ENCODE results near the gene ASB18.

ASB18 gene

DNA sequence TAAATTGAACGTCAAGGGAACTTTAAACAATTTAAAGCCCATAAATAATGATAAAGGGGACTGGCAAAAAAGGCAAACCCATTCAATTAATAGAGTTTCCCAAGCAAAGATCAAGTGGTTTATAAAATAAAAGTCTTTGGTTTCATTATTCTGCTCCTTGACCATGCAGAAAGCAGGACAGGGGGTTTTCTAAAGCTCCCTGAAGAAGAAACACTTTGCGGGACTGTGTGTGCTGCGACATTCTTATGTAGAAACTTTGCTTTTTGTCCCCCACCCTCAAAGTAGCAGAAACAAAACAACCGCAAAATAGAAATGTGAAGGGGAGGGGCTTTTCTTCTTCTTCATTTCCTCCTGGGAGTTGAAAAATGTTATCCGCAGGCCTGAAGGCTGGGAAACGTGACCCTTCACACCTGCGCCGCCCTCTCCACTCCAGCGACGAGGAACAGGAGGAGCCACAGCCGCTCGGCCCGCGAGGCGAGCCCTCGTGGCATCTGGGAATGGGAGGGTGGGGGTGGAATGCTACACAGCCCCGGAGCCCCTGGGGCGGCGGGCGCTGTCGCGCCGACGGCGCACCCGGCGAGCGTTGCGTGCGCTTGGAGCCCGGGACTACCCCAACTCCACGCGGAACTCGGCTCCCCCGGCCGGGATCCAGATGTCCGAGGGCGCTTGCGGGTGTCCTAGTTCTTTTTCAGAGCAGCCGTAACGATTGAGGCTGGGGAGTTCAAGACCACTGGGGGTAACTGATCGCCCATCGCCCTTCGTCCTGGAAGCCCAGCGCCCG, 91.8 kb downstream of the ASB18 start:
- no peak for DNase-seq

DNA sequence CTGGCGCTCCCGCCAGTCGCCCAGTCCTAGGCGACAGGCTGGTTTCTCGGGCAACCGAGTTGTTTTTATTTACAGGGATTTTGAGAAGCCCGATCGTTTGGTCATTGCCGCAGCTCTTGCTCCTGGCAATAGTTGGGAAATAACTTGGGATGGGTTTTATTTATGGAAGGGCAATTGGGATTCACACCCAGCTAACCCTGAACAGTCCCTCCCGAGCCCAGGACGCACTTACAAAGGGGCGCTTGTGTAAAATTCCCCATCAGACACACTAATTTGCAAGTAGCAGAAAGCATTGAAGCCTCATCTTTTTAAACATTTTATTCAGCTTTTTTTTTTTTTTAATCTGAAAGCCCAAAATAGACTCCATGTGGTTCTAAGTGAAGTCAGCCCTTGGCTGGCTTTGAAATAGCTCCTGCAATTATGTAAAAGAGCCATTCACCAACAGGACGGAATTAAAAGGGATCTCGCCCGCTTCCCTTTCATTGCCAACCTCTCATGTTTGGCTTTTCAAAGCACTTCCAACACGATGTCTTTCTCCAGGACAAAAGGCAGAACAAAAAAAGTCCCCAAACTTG, 92.4 kb downstream of the ASB18 start:
- peak in 1 of 2 experiments; percentile 64 for DNase-seq

DNA sequence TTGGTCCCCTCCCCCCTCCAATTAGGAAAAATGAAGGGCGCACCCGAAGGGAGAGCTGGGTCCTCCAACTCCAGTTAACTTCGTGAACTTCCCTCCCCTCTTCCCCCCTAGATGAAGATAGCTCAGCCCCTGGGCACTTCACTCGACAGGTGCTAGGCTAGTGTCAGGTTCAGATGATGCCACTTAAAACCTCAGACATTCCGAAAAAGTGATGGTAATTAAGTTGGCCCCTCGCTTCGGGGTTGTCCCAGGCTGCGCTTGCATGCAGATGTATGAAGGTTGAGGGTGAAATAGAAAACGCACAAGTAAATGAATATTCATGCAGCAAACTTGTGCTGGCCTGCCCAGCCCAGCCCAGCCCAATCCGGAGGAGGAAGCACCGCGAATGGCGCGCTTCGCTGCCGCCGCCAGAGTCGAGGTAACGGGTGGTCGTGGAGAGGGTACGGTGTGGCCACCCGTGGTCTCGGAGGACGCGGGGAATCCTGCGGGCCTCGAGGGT, 93.0 kb downstream of the ASB18 start:
- DNase-seq = peak in 1 of 2 experiments; percentile 64

DNA sequence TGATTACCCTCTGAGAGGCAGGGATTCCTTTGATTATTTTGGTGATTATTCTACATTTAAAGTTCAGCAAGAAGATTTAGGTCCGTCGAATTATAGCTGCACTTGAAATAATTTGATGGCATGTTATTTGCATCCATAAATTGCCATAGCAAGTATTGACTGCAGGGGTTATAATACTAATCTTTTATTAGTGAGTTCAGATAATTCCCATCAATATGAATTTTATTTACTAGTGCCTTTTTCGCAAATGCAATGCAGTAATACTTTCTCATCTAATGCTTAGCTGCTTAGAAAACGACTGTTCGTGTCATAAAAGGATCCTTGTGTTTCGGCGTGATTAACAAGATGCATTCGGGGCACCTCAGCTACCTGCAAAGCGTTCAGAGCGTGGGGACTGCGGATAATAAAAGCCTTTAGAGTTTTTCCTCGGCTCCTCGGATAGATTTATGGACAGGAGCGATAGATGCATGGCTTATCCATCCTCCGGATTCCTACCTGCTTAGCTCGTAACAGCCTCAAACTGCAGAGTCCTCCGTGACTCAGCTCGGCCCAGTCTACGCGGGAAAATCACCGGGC, 93.5 kb downstream of the ASB18 start:
- DNase-seq = no peak

DNA sequence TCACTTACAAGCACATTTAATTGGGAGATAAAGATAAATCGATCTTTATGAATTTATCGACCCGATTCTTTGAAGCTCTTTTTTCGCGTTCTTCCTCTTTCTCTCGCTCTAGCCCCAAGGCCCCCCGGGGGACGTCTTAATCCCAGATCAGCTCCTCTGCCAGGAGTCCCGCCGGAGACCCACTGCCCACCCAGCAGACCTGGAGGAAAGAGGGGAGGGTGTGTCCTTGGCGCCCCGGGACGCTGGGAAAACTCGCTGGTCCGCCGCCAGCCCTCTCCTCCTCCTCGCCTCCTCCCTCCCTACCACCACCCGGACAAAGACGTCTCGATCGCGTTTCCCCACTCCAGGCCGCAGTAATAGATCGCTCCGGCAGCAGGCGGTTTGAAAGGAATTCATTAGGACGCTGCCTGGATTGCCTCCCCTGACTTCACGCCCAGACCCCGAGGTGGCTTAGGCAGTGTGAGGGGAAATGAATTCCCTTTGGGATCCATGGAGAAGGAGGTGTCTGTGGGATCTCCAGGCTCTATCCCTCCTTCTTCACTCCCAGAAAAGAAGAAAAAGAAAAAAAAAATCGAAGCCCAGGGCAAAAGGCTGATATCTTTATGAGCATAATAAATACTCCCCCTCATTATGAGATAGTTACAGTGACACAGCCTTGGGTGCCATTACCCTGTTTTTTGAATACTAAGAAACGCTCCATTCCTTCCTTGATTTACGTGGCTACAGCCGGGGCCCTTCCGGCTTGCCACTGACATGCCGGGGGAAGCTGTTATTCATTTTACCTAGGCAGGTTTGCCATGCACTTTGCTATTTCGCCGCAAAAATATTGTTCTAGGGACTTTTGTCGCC, 94.2 kb downstream of the ASB18 start:
- no peak for DNase-seq

DNA sequence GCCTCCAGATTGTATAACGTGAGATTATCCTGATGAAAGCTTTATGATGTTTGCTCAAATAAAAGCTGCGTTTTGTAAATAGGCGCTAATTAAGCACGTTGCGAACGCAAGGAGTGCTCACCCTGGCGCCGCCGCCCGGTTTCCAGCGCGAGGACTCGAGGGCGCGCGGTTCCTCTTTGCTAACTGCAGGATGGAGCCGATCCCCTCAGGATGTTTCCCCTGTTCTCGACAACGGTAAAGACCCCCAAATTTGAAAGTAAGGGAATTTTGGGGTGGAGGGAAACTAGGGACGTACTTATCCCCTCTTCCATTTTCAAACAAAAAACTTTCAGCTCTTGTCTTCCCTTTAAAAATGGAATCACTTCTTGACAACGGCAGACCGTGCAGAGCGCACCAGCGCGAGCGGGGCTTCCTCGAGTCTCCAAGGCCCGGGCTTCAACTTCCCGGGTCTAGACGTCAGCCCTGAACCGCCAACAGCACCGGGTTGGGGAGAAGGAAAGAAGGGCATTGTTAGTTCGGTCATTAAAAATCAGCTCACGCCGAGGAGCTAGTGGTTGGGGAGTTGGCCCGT, 95.0 kb downstream of the ASB18 start:
- DNase-seq = peak in 1 of 2 experiments; percentile 63

DNA sequence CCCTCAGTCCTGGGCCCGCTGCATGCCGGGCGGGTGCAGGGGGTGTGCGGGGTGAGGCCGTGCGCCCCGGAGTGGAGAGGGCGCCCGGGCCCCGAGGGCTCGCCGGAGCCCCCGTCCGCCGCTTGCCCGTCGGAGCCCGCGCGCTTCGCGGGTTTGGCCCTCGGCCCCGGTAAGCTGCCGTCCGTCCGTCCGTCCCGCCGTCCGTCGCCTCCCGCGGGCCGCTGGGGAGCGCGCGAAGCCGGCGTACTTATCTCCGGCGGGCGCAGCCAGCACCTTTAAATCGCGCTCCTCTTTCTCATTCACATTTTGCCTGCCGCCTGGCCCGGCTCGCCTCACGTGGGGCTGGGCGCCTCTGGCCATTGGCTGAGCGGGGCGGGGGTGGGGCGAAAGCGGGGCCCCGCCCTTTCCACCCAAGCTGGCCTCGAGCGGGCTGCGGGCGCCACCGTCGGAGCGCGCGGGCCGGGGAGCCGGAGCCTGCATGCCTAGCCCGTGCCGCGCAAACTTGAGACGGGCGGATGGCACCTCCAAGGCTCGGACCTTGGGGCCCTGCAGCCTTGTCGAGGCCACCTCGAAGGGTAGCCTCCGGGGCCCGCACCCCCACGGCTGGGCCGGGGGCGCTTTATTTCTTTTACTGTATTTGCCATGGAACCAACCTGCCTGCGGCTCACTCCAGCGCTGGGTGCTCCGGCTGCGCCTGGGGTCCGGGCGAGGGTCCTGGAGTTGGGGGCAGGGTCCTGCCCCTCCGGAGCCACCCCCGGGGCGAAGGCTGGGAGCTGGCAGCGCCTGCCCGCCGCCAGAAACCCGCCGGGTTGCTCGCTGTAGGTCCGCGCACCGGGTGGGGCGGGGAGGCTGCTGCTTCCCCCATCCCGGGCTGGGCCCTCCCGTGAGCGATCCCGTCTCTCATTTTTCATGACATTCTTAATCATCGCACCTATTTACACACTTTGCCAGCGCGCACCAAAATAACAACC, 95.8 kb downstream of the ASB18 start, which contains the start of gene GBX2:
Gene GBX2, minus strand, starts transcription at position 277 of the 971 bp plus-strand sequence. CDS start 415 bp downstream, outside the sequence.
- DNase-seq = peak; percentile 69 to 93

DNA sequence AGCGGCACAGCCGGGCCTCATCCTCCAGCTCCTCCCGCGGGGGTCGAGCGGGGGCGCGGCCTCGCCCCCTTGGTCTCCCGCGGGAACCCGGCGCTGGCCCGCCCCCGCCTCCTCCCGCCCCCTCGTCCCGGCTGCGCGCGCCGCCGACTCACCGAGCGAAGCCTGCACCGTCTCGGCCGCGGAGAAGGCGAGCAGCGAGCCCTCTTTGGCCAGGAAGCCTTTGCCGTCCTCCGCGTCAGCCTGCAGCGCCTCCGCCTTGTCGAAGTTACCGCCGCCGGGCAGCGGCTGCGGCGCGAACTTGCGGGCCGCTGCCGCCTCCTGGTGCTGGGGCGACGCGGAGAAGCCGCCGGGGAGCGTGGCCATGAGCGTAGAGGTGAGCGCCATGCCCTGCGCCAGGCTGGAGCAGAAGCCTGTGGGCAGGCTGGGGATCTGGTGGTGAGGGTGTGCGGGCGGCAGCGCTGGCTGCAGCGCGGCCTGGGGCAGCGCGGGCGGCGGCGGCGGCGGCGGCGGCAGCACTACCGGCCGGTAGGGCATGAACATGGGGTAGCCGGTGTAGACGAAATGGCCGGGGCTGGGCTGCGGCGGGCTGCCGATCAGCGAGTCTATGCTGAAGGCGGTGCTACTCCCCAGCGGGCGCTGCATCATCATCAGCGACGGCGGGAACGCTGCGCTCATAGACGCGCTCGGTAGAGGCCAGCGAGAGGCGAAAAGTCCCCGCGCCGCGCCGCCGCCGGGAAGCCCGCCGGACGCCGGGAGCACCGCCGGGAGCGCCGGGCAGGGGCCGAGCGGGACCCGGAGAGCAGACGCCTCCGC, 96.7 kb downstream of the ASB18 start:
- DNase-seq = peak in 1 of 2 experiments; percentile 81

DNA sequence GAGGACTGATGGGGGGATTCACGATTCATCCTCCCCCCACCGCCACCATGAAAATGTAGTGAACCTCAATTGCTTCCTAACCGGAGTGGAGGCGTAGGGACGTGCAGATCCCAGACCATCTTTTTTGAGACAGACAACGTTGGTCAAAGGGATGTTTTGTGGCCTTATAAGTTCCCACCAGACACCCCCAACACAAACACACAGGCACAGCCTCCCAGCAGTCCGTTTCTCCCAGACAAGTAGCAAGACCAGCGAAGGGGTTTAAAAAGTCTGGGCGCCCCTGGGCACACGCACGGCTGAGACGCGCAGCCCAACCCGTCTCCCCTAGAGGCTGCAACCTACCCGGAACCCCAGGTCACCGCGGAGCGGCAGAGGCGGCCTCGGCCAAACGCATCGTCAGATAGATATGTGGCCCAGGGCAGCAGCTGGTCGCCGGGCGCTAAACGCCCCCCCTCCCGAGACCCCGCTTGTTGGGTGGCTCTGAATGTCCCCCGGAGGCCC, 97.4 kb downstream of the ASB18 start:
- DNase-seq = peak in 1 of 2 experiments; percentile 54

DNA sequence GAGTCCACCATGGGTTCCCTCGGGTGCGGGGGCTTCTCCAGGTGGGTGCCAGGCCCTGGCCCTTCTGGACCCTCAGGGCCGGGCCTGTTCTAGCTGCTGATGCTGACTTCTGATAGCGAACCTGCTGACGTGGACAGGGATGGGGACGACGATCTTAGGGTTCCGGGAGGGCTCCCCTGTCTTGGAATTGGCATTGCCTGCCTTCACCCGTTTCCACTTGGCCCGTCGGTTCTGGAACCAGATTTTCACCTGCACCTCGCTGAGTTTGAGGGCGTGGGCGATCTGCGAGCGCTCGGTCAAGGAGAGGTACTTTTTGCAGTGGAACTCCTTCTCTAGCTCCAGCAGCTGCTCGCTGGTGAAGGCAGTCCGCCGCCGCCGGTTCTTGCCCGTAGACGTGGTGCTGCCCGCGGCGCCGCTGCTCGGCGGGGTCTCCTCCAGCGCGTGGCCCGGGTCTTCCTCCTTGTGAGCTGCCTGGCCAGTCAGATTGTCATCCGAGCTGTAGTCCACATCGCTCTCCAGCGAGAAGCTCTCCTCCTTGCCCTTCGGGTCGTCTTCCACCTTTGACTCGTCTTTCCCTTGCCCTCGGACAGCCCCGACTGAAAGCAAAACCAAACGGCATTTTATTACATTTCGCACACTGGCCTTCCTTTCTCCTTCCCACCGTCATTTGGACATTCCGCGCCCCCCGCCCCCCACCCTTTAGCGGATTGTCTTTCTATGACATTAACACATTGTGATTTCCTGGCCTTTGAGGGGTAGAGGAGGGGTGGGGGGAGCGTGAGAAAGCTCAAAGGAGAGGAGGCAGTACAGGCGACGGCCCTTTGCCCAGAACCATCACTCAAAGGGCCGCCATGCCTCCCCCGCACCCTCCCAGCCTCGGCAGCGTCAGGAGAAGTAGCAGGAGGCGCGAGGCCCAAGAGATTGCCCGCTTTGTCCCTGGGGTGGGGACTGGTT, 98.1 kb downstream of the ASB18 start:
- DNase-seq = no peak

DNA sequence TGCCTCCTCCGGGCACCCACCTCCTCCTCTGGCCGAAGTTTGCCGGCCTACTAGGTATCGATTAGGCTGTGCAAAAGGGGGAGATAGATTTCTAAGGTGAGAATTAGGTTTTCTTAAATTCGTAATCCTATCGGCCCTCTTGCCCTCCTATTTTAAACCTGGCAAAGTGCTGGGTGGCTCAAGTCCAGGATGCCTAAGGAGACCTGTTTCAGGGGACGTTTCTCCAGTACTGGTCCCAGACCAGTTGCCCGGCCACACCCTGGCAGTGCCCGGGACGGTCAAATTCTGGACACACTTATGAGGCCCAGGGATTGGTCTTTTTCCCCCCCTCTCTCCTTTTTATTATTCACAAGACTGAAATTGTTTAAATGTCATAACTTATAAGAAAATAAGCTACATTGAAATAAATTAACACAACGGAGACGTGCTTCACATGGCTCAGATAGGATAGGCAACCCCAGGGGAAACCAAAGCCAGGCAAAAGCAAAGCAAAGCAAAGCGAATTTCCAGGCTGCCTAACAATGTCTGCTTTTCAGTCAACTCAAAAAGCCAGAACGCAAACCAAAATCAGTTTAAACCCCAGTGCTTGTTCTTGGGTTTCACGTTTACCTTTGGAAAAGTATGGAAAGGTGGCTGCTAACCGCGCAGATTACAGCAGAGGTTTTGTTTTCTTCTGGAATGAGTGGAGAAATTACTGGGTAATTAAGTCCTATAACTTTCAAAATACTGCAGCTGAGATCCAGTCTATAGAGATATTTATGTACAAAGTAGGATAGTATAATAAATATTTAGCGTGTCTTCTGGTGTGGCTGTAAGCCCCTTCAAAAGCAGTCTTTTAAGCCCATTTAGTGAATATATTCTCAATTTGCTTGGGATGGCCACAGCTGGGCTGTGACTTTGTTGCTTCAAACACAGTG, 99.0 kb downstream of the ASB18 start:
- DNase-seq = no peak

DNA sequence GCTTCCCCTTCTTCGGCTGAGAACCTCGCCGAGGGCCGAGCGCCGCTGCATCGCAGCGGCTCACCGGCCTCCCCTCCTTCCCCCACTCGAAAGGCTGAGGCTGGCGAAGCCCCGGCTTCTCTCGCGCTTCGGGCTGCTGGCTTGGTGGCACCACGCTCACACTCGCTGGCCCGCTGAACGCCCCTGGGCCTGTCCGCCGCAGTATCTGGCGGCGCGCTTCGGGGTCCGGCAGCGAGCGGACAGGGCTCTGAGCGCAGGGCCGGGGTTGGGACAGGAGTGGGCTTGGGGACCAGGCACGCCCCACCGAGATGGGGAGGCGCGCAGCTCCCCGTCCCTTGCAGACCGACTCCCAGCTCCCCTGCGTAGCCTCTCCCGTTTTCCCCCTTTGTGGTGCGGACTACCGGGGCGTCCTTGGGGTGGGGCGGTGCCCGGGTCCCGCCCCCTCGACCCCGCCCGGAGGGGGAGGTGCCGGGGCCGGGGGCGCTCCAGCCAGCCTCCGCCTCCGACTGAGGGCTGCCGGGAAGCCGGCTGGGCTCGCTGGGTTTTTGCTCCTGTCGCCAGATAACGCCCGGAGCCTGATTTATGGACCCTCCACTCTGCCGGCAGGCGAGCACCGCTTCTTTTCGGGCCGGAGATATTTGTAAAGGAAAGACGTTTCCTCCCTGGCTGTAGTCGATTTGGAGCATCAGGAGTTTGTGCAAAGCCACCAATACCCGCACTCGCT, 99.8 kb downstream of the ASB18 start:
- no peak for DNase-seq

DNA sequence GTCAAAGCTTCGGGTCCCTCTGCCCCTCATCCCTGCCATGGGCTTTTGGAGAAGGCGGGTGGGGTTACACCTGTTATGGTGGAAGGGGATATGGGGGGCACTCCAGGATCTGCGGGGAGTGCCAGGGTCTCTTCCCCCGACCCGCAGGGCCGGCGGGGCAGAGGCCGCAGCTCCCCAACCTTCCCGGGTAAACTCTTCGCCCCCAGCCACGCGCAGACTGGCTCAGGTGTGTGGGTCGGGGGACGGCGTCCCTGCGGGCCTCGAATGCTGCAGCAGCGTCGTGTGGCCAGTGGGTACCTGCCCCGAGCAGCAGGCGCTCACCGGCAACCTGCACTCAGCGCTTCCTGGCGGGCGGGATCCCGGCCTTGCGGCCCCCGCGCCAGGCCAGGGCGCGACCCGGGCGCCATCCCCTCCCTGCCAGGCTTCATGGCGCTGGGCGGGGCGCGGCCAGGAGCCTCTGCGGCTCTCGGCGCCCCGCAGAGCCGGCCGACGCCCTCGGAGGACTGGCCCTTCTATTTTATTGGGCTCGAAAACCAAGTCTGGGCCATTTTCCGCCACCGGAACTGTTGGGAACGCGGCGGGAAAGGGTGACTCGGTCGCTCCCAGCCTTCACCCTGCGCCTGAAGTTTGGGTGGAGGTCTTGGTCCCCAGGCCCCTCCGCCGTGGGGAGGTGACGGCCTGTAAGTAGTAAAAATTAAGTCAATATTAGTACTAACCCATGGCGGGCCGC, 100.6 kb downstream of the ASB18 start:
- no peak for DNase-seq

DNA sequence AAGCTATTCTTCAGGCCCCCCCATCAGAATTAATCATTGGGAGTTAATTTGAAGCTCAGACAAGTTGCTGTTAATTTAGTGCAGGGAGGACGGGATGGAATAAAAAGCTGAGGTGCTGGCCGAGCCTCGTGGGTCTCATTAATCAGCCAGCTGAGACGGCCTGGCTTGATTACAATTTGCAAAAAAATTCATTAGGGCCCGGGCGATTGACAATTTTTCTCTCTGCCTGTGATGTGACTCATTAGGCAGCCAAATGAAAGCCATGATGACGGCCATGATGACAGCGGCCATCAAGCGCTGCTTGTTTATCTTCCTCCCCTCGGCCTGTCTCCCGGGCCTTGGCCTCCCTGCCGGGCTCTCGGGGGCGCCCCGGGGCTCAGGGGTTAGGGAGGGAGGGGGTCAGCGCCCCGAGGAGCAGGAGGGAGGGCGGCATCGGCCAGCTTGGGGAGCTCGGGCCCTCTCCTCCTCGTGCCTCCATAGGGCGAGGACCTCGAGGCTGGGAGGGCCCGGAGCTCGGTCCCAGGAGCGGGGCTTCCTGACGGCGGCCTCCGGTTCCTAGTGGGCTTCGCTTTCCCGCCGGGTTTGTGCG, 101.2 kb downstream of the ASB18 start:
- no peak for DNase-seq

DNA sequence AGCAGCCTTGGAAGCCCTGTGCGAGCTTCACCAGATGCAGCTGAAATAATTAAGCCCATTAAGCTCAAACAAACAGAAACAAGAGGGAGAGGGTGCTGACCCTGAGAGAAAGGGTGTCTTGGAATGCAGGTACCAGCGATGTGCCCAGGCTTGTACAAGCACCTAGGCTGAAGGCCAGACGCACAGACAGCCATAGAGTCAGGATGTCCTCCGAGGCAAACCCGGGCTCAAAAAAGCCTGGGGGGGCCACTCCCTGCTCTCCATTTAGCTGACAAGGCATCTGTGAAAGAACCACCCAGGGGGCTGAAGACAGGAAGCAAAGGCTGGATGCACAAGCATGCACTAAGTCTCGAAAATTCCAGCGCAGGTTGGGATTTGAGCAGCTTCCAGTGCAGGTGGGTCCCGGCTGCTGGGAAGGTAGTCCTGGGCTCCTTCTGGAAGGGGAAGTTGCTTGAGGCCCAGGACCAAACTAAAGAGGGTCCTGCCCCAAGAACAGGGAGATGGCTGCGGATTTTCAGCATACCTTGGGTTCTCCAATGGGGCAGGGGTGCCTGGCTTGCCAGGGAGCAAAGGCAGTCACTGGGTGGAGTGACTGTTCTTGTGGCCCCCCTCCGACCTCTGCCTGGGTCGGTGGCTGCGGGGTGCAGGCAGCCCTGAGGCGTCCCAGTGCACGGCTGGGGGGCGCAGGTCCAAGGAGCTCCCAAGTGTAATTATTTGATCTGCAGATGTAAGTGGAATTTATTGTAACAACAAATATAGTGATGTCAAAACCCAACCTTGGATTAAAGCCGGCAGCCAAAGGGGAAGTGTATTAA, 102.0 kb downstream of the ASB18 start:
- DNase-seq = peak in 1 of 2 experiments; percentile 62

All from NCI-H526 (cell line).